HG02763 (cell line): ENCODE measurements around the gene GPC3.

Experiments used
- ATAC-seq: cut with Tn5 transposase; IDR thresholded peaks from one replicate; pipeline ENCODE4 v1.9.1; 2021; ENCODE audit warnings: mild to moderate bottlenecking, moderate library complexity; ENCODE audit not compliant: unreplicated experiment

GPC3 gene

DNA sequence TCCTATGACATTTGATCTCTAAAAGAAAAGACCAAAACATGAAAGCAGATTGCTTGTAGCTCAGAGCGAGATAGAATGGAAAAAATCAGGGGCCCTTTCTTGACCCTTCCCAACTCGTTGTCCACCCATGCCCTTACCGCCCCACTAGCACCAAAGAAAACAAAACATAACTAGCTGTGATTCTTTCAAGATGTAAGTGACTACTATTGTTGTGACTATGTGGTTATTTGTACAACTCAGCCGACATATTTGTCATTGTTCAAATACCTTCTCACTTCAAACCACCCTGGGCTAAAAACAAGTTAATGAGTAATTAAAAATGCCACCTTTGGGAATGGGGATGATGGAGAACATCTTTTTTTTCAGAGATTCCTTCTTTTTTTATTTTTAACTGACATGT, 399.0 kb downstream of the GPC3 start:
- no peak for ATAC-seq

DNA sequence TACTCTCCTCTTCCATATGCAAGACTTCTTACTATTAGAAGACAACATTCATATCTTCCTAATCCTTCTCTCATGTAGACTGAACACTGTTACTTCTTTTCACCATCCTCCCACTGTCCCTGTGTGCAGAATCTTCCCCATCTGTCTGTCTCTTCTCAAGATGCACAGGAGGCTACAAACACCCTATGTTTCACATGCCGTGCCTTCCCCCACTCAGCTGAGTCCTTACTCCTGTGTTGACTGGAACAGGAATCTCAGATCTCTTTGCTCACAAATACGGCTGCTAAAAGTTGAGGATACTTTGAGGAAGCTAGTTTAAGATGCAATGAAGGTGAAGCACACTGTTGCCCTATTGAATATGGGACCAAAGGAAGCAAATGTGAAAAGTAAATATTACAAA, 401.6 kb downstream of the GPC3 start:
- no peak for ATAC-seq

DNA sequence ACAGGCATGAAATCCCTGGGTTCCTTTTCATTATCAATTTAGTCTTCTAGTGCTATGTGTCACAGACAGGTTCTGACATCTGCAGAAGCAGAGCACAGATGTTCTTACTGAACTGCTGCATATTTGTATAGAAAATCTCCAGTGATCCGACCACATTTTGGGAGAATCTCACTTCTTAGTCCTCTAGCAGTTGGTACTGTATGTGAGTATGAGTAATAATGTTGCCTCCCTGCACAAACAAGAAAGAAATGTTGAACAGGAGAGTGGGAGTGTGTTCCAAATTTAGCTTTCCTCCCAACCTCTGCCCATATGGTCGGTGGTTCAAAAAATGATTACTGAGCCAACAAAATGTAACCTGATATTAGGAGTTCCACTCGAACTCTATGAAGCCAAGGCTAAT, 404.8 kb downstream of the GPC3 start:
- ATAC-seq: no peak

DNA sequence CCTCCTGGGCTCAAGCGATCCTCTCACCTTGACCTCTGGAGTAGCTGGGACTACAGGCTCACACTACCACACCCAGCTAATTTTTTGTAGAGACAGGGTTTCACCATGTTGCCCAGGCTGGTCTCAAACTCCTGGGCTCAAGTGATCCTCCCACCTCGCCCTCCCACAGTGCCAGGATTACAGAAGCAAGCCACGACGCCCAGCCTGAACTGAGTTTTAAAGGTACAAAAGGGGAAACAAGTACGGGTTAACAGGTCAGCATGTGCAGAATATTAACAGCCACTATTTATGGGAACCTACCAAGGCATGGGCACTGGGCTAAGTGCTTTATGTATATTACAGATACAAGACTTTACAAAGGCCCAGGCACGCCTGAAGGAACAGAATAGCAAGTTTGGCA, 405.8 kb downstream of the GPC3 start:
- no peak for ATAC-seq

DNA sequence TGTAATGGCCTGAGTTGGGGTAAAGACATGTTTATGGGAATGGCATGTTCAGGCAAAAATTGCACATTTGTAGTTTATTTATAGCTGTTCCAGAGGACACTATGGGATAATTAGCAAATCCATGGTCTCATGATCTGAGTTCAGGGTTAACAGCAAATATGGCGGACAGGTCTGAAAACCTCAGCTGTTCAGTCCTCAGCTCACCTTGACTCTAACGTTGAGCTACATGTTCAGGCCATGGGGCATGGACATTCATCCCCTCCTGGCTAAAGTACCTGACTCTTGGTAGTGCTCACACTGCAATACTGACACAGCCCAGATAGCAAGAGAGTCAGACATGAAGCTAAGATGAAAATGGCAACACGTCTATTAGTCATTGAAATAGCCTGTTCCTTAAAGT, 408.5 kb downstream of the GPC3 start:
- ATAC-seq: no peak

DNA sequence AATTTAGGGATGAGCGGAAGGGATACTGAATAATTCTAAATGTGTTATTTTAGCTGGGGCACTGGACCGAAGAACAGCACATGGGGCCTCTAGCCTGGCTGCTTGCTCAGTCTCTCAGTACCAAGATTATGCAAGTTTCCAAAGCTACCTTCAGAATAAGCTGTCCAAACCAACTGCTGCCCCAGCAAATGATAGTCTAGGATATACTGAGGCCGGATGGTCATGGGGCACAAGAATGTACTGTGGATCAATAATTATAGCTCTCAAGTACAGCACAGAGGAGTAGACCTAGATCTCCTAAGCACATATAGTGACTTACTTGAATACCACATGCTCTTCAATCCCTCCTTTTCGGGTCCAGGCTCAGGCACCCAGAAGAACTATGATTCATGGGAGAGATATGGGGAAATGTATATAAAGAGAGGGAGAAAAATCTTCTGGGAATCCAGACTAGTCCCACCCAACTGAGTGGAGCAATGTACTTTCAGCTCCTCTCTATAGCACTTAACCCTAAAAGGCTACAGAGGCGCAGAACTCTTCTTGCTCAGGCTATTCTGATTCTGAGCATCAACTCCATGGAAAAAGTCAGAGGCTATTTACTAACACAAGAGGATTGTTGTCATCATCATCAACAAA, 409.8 kb downstream of the GPC3 start:
- no peak for ATAC-seq

DNA sequence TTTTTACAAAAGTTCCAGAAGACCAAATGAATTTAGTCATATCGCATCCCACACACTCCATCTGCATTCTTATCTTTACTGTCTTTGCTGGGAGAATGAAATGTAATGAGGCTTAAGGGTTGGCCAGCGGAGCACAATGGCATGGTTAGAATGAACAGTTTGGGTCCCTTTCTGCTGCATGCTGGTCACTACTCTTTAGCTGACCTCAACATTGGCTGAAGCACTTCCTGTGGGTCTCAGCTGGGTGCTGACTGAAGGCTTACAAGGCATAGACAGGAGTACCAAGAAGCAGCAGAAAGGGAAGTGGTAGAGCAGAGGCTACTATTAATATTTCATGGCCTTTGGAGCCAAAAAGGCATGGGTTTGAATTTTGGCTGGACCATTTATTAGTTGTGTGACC, 410.7 kb downstream of the GPC3 start:
- ATAC-seq: no peak

DNA sequence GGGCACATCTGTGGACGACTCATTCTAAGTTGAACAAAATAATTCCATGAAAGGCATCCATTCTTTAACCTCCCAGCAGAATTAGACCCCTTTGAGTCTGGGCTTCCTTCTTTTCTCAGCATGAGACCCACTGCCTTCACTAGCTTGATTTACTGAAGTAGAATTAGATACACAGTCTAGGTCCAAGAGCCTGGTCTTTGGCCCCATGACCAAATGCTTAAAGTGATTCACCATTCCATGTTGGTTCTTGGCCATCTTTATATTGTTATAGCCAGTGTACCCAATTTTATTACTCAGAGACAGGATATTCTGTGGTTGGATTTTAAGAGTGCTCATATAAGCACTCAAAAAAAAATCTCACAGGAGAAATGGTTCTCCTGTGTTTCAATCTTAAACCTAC, 414.8 kb downstream of the GPC3 start:
- ATAC-seq: no peak

DNA sequence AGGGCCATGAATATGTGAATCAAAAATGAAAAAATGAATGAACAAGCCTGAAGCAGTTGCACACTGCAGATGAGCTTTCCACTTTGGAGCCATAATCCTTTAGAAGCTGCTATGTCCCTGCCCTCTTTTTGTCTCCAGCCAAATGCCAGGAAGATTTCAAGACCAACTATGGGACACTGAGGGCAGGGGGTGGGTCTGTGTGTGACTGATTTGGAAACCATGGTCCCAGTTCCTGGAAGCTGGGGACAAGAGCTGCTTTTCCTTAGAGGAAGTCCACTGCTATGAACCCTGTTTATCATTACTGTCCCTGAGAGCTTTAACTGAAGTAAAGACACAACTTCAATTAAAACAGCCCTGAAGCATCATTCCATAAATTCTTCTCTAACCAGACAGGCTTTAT, 416.2 kb downstream of the GPC3 start:
- ATAC-seq: no peak

DNA sequence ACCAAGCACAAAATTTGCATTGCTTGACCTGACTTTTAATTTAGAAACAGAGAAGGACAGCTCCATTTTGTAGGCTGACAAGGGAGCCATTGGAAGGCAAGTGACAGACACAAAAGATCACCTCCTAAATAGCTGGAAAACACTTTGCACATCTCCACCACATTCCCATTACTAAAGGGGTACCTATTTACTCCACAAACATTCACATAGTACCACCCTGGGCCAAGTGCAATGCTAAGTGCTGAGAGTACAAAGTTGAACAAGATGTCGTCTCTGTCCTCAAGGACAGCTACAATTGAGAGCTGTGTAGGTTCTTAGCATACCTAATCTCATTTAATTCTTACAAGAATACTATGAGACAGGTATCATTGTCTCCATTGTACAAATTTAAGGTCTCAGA, 417.3 kb downstream of the GPC3 start:
- no peak for ATAC-seq

DNA sequence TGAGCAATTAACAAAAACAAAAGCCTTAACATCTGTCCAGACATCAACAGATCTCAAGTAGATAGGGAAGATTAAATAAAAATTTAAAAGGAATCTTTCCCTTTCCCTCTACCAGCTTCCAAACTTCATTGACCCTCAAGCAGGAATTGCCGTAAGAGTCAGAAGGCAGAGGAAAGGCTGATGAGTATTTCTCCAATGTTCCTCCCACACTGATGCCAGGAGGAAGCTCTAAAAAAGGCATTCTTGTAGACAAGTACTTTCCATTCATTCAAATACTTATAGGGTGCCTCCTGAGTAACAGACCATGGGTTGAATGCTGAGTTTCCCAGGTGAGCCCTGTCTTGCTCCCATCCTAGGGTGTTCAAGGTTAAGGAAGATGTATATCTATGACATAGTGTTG, 418.5 kb downstream of the GPC3 start:
- ATAC-seq: no peak

DNA sequence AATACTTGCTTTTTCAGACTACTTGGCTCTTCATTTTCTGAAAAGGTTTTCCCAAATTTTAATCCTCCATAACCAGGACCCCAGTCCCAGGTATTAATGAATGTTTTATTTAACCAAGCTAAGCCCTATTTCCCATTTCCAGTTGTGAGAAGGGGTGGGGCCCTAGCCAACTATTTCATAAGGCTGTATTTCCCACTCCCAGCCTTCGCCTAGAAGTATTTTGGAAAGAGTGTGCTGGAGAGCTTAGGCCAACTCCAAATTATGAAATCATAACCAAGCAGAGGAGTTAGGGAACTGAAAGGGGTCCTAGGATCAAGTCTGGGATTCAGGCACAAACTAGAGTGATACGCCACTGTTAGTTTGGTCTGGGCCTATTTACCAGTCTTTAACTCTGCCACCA, 421.7 kb downstream of the GPC3 start:
- no peak for ATAC-seq

DNA sequence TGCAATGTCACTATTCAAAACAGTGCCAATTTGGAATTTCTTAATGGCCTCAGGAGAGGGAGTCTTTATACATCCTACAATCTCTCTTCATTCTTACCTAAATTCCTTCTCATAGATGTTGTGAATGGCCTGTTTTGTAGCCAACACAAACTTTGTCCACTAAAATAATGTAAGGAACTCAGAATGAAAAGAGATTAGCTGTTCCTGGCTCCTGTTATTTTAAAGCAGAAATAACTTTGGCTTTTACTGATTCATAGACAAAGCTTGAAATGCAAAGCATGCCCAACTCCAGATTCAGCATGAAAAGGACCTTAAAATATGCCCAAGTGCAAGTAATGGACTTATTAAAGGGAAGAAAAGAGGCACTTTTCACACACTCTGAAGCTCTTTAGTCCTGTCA, 424.1 kb downstream of the GPC3 start:
- no peak for ATAC-seq

DNA sequence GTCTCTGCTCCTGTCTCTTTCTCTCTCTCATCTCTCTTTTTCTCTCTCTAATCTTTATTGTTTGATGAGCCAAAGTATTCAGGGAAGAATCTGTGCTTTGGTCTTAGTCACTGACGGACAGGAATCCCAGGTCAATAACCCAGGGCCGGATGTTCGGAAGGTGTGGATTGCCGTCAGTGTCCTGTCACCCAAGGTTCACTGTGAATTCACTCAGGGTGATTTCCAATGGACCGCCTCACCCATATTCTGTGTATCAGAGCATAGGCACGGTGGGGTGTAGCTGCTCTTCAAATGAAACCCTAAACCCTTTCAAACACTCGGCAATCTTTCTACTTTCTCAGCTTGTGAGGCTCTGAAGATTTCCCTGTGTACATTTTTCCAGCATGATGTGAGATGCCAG, 425.5 kb downstream of the GPC3 start:
- no peak for ATAC-seq

DNA sequence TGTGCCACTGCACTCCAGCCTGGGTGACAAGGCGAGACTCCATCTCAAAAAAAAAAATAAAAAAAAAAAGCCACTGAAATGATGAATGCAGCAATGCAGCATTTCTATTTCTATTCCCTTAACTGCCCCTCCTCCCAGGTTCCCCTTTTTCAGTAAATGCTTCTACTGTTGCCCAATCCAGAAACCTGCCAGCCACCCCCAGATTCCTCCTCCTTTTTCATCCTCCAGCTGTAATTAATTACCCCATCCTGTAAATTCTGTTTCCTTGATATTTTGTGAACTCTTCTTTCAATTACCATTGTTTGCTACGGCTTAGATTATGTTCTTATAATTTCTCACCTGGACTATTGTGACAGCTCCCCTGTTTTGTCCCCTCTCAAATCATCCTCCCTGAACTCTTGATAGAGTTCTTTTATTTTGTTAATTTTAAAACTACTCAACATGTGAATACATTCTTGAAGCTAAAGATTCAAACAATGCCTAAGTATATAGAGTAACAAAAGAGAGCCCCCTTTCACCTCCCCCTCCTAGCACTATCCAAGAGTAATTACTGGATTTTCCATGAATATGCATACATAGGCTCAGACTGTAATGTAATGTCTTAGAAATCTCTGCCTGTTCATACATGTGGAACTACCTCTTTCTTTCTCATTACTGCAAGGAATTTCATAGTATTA, 429.5 kb downstream of the GPC3 start:
- ATAC-seq: no peak

DNA sequence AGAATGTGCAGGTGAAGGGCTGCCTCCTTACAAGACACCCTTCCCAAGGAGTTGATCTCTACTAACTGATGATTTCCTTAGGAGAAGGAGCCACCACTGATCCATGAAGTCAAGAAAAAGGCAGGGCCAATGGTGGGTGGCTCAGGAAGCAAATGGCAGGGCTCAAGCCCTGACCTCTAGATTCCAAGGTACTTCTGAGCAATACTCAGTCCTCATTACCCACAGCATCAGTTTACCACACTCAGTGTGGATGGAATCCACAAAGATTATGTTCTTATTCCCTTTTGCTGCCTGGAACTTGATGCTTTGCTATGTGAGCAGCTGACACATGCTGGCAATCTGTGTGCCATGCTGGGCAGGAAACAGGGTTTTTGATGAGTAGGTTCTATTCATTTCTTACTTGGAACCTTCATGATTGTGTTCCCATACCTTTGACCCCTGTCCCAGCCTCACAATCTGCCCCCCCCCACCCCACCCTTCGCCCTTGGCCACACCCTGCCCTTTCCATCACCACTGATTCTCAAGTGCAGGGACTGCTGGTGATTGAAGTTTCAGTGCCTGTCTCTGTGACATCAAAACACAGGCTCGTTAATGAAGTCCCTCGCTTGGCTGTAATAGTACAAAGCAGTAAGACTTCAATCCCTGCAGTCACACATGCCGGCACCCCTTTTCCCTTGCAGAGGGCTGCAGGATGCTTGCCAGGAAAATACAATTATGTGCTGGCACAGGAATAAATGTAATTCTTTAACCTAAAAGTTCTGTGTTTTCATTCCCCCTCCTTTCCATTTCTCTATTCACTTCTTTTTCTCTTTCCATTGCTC, 434.5 kb downstream of the GPC3 start:
- ATAC-seq: no peak

DNA sequence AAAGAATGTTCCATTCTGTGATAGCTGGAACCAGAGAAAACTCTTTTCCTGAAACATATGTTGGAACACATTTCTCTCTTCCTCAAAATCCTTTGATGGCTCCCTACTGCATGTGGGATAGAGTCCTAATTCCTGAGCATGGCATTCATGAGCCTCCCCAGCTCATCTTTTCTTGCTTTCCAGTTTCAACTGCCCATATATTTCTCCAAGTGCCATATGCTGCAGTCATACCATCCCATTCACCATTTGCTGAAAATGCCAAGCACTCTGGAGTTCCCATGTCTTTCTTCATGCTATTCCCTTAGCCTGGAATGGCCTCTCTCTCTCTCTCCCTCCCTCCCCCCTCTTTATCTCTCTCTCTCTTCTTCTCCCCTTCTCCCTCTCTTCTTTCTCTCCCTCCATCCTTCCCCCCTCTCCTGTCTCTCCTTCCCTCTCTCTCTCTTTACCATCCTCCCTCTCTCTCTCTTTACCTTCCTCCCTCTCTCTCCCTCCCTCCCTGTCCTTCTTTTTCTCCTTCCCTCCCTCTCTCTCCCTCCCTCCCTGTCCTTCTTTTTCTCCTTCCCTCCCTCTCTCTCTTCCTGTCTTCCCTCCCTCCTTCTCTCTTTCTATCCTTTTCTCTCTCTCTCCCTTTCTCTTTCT, 436.0 kb downstream of the GPC3 start:
- no peak for ATAC-seq

DNA sequence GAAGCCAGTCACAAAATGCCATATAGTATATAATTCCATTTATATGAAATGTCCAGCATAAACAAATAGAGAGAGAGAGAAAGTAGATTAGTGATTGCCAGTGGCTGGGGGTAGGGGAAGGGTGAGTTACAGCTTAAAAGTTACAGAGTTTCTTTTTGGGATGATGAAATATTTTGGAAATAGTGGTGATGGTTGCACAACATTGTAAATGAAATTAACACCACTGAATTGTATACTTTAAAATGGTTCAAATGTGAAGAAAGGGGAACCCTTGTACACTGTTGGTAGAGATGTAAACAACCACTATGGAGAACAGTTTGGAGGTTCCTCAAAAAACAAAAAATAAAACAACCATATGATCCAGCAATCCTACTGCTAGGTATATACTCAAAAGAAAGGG, 439.0 kb downstream of the GPC3 start:
- ATAC-seq: no peak

DNA sequence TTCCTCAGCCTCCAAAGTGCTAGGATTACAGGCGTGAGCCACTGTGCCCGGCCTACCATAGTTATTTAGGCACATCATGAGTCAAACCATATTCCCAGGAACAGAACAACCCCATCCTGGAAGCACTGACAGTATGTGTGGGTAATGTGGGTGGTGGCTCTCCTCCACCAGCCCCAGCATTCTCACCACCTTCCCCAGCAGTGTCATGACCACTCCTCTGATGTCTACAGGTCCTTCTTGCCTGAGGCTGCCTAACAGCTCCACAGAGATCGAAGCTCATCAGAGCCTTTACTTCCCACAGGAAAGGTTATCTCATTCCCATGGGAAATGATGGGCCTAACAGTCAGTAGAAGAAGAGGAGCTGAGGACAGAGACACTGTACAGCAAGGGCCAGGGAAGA, 440.6 kb downstream of the GPC3 start:
- ATAC-seq: no peak

DNA sequence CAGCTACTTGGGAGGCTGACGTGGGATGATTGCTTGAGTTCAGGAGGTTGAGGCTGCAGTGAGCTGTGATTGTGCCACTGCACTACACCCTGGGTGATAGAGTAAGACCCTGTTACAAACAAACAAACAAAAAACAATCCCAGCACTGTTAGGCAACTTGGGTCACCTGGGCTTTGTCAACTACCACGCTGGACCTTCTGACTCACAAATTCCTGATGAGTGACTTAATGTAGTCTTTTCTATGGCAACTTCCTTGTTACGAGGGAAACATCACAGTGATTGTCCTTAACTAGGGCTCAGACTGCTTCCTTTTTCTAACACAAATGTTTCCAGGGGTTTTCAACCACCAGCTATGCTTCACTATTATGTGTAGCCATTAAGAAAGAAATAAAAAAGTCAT, 441.3 kb downstream of the GPC3 start:
- ATAC-seq: no peak

DNA sequence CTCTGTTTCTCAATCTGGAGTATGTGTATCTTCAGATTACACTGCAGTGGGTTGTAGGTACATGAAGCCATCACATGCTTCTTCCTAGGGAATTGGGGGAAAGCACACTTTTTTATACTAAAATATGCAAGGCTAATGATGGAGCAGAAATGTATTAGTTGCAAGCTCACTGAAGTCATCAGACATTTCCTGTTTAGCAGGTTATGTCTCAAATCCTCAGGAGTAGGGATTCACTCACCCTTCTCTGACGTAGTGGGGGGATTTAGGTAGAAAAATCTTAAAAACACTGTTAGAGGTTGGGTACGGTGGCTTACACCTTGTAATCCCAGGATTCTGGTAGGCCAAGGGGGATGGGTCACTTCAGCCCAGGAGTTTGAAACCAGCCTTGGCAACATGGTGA, 441.7 kb downstream of the GPC3 start:
- ATAC-seq: no peak

DNA sequence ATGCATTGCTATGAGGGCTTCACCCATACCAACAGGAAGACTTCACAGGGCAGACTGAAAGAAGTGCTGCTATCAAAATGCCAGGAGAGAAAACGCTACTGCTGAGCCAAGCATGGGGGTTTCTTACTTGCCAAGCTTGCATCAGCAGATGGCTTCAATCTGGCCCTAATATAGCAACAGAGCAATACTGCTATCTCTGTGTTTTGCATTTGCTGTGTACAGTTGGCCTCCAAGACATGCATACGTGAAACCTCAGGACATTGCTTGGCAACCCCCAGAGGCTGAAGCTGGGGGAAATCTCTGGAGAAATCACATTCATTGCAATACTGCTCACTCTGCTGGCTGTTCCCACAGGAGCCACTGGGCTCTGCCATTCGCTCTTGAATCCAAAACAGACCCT, 442.9 kb downstream of the GPC3 start:
- ATAC-seq: no peak
